ENCODE measurements around the gene RGS1. TPM values are rescaled to one million over a fixed set of nuclear protein-coding genes. Genes with fewer than 3 reads are reported as not detected.

RGS1 gene
- total RNA-seq, 1 experiment from 2014 or later = not detected

DNA sequence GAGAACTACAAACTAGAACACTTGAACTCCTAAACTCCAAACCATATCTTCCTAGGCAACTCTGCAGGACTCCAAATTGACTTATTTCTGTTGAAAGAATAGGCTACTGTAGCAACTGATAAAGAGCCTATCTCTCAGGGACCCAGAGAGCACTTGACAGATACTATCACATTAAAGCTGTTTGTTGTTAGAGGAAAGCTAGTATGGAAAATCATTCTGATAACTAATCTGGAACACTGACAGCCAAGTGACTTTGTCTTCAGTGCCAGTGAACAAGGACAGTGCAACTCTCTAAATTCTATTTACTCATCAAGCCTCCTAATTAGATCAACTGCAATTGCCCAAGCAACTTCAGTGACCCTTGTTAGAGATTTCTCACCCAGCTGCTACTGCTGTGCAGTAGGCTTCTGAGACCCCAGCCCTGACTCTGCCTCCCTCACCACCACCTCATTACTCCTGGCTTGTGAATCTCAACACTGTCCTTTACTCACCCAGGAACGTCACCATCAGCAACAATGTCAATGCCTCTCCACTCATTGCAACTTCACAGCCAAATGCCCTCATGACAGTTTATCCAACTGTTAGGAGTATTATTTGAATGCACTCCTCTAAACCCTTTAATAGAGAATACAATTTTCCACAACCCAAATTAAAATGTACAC, 53.0 kb downstream of the RGS1 start:
- ChIA-PET POLR2A (no interaction called here), RAD21 (ENCODE audit: low non-redundant PET in 1 of 2, low total read pairs in 2 of 2, uncharacterized antibody in 2 of 2, unreplicated experiment in 2 of 2) (no interaction called here), CTCF (no interaction called here)
- no peaks in the 10 kb centered on the region for H3K27me3 ChIP-seq (ENCODE audit: insufficient read depth, low read length)
- intact Hi-C loops (cut with micrococcal nuclease) = no loop called here
- H3K4me2 ChIP-seq (ENCODE audit: low read length) = no peak overlapping the region
- ATAC-seq (no peak), DNase-seq (ENCODE audit: low read depth, low spot score) (no peak)
- no peak overlapping the region for H2AFZ ChIP-seq (ENCODE audit: low read depth, low read length, poor library complexity, severe bottlenecking)
- no peak overlapping the region for H3K27ac ChIP-seq (ENCODE audit: low read depth, low read length)
- no peaks in the 10 kb centered on the region for H3K79me2 ChIP-seq (ENCODE audit: insufficient read depth, low read length)
- no peaks in the 10 kb centered on the region for H3K9me2 ChIP-seq (ENCODE audit: insufficient read depth)
- H4K20me1 ChIP-seq (ENCODE audit: insufficient read depth) = no peaks in the 10 kb centered on the region
- H3K4me1 ChIP-seq (ENCODE audit: control insufficient read depth in 1 of 2, insufficient read depth in 2 of 2, low read length in 2 of 2) = peaks cover 0 to 5% of the 10 kb centered on the region in 2 experiments; a peak in 1 of 4 replicates
- no peaks in the 10 kb centered on the region for H3K9me3 ChIP-seq (ENCODE audit: control insufficient read depth in 1 of 2, insufficient read depth in 1 of 2, low read depth in 1 of 2, low read length in 2 of 2)
- BruUV-seq (replicated peaks) = no TSS peak
- no peaks in the 10 kb centered on the region for H3K36me3 ChIP-seq (ENCODE audit: control insufficient read depth in 1 of 2, insufficient read depth in 2 of 2, low read length in 2 of 2)
- no peak overlapping the region for H3K4me3 ChIP-seq (replicated peaks in 1 of 2; ENCODE audit: low read depth in 1 of 2, low read length in 2 of 2)
- TF ChIP-seq, protein P1, sequence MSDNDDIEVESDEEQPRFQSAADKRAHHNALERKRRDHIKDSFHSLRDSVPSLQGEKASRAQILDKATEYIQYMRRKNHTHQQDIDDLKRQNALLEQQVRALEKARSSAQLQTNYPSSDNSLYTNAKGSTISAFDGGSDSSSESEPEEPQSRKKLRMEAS (IDR thresholded peaks at IDR 0.05) = no peak
- TF ChIP-seq POLR2A (IDR thresholded peaks at IDR 0.05; ENCODE audit: borderline replicate concordance, extremely low read depth, insufficient read depth, insufficient read length) (no peak), EZH2 (IDR thresholded peaks at IDR 0.05) (no peak), JUND (IDR thresholded peaks at IDR 0.05) (no peak), ELF1 (IDR thresholded peaks at IDR 0.05; ENCODE audit: borderline replicate concordance, low read depth) (no peak), FOSL1 (IDR thresholded peaks at IDR 0.05; ENCODE audit: low read depth) (no peak), RAD21 (IDR thresholded peaks at IDR 0.05; ENCODE audit: low read depth) (no peak), SRF (IDR thresholded peaks at IDR 0.05; ENCODE audit: low read depth) (no peak), POLR2AphosphoS5 (IDR thresholded peaks at IDR 0.05; ENCODE audit: low read depth, low read length) (no peak), CEBPB (IDR thresholded peaks at IDR 0.05; ENCODE audit: low read depth) (no peak)
- TF ChIP-seq, protein P2, sequence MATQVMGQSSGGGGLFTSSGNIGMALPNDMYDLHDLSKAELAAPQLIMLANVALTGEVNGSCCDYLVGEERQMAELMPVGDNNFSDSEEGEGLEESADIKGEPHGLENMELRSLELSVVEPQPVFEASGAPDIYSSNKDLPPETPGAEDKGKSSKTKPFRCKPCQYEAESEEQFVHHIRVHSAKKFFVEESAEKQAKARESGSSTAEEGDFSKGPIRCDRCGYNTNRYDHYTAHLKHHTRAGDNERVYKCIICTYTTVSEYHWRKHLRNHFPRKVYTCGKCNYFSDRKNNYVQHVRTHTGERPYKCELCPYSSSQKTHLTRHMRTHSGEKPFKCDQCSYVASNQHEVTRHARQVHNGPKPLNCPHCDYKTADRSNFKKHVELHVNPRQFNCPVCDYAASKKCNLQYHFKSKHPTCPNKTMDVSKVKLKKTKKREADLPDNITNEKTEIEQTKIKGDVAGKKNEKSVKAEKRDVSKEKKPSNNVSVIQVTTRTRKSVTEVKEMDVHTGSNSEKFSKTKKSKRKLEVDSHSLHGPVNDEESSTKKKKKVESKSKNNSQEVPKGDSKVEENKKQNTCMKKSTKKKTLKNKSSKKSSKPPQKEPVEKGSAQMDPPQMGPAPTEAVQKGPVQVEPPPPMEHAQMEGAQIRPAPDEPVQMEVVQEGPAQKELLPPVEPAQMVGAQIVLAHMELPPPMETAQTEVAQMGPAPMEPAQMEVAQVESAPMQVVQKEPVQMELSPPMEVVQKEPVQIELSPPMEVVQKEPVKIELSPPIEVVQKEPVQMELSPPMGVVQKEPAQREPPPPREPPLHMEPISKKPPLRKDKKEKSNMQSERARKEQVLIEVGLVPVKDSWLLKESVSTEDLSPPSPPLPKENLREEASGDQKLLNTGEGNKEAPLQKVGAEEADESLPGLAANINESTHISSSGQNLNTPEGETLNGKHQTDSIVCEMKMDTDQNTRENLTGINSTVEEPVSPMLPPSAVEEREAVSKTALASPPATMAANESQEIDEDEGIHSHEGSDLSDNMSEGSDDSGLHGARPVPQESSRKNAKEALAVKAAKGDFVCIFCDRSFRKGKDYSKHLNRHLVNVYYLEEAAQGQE (IDR thresholded peaks at IDR 0.05; ENCODE audit: low read depth) = no peak
- no peak overlapping the region for H3K9ac ChIP-seq (ENCODE audit: low read length)

All from HCT116 (cell line).